NCI-H460 (cell line): ENCODE data around the gene LENEP. TPM values are rescaled to one million over a fixed set of nuclear protein-coding genes. Genes with fewer than 3 reads are reported as not detected.
A peak's percentile ranks its signal among the peaks of the same experiment; 100 is the strongest.
"Not testable (repeated sequence)": the region's sequence is repeated elsewhere in the genome, so short reads cannot be mapped to it uniquely, and the experiment has no call there.

Experiments used
- DNase-seq: peaks from one replicate; pipeline ENCODE4 v3.0.0-alpha.2; 2016; ENCODE audit warnings: low read depth; ENCODE audit errors: extremely low read depth
- total RNA-seq: library from RNA; depleted of rRNA; stranded (reverse); fragments of >200 nt; shearing (Covaris generic); gene quantifications from 2 replicates; pipeline ENCODE4 v1.2.3, GENCODE V29; 2014

LENEP gene
- total RNA-seq, 1 experiment from 2014 or later, result 0.84 TPM

DNA sequence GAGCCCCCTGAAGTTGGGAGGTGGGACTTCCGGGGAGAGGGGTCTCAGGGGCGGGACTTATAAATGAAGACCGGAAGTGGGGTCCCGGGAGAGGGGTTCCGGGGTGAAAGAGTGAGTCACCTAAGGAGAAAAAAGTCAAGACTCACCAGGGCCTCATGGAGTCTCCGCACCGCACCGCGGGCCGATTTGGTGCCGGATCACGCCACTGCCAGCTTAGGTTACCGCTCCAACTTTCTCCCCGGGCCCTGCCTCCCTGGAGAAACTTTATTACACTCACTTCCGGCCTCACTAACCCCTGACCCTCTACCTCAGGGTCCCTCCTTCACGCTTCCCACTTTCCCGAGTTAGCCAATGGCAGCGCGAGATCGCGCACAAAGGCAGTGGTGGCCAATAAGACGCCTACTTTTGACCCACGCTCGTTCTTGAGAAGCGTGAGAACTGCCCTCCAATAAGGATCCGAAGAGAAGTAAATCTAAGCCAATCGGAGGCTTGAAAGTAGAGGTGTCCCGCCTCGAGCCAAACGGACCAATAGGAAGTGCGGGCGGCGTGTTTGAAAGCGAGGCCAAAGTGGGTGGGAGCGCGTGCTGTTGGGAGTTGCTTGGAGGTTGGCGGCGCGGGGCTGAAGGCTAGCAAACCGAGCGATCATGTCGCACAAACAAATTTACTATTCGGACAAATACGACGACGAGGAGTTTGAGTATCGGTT, 19.1 kb upstream of the LENEP start, which contains the start of gene CKS1B:
Gene CKS1B, plus strand, starts transcription at position 580 of the 706 bp plus-strand sequence. Its CDS starts 65 bp downstream, at position 645.
- DNase-seq, result peak; percentile 100

DNA sequence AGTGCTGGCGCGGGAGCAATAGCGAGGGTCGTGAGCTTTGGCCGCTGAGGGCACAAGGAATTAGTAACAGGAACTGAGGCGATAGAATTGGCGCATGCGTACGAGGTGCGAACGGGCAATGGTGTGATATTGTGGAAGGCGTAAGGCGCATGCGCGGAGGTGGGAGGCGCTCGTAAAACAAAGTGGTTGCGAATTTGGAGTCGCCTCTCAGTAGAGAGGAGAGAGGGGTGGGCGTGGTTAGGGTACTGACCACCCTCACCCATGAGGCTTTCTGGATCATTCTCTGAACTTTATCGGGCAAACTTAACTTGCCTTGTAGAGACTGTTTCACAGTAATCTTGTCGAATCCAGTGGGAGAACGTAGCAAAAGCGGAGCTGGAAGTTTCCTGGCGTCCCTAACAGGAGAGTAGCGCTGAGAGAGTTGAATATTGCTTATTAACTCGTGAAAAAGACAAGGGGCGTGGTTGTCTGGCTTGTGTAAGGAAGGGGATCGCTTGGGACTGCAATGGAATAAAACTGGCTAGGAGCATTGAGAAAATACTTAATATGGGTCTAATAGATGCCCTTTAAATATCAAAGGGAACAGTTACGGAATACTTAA, 18.5 kb upstream of the LENEP start:
- DNase-seq, result peak; percentile 99

DNA sequence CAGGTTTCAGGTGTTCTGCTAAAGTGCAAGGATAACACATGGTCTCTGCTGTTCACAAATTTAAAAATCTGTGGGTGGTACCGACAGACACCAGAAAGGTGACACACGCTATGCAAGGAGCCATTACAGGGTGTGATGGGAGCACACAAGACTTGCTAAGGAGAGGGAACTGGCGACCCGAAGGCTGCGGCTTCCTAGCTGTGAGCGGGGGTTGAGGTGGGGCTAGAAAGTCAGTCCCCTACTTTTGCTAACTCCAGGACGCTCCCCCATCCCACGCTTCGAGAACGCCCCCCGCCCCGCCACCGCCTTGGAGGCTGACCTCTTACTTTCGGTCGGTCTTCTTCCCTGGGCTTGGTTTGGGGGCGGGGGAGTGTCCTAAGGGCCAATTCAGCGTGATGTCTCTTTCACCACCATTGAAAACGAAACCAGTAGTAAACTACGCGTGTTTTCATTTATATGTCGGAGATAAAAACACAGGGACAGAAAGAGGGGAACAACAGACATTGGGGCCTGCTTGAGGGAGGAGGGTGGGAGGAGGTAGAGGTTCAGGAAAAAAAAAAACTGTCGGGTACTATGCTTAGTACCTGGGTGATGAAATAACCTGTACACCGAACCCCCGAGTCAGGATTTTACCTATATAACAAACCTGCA, 17.9 kb upstream of the LENEP start:
- DNase-seq, result peak; percentile 35

DNA sequence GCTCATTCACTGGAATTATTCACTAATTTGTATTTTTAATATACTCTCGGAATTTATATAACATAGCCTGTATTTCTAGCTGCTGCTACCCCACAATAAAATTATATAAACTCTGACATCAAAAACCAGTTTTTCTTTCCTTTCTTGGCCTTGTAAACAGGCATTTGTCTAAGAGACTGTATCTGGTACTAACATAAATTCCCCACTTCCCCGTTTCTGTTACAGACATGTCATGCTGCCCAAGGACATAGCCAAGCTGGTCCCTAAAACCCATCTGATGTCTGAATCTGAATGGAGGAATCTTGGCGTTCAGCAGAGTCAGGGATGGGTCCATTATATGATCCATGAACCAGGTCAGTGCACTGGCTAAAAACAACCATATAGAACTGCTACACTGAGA, 15.6 kb upstream of the LENEP start:
- DNase-seq, result not testable (repeated sequence)

DNA sequence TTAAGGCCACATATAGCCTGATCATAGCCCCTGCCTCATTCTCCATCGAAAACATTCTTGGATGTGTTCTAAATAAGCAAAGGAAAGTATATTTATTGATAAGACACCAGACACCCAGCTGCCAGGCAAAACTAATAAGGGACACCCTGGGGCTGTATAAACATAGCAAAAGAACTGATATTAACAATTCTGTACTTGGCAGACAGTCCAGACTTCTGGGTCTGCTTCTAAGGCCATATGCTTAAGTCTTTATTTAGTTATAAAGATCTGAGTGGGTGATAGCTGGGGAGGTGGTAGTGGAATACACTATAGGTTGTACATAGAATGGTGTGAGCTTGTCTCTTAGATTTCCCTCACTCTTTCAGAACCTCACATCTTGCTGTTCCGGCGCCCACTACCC, 15.0 kb upstream of the LENEP start:
- DNase-seq, result no peak

DNA sequence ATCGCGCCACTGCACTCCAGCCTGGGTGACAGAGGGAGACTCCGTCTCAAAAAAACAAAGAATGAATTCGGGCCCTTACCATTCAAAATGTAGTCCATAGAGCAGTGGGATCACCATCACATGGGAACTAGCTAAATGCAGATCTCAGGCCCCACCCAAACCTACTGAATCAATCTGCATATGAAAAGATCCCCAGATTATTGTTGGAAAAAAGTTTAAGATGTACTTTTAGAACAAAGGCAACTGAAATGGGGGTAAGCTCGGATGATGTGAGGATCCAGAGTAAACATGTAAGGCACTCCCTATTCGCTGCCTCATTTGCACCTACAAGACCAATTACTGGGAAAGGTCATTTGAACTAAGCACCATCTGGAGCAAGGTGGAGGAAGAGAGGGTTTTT, 11.0 kb upstream of the LENEP start:
- DNase-seq, result no peak

DNA sequence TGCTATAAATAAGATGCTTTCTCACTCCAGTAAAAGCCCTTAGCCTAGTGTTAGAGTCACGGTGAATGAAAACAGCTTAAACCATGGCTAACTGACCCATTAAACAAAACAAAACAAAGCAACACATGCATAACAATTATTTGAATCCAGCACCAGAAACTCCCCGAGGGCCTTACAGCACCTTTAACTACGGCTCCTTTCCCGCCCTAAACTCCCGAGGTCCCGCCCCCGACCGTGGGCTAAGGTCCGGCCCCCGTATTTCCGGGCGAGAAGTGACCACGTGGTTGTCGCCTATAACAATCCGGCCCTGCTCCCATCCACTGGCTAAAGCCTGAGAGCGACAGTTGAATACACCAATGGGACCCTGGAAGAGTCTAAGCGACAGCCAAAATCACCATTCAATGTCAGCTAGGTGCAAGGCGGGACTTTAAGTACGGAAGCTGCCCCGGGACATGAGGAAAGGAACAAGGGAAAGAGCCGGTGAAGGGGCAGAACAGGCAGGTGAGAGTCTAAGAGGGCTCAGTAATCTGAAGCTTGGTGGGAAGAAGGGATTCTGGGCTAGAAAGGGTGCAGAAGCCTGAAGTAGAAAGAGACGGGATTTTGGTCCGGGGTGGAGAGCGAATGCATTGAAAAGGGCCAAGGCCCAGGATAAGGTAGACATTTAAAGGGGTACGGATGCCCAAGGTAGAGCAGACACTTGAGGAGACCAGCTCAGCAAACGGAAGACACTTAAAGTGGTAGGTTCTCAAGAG, 10.3 kb upstream of the LENEP start, which contains the start of gene FLAD1:
Gene FLAD1, plus strand, starts transcription at position 448 of the 752 bp plus-strand sequence. CDS start 351 bp downstream, outside the sequence.
- peak; percentile 100 for DNase-seq

DNA sequence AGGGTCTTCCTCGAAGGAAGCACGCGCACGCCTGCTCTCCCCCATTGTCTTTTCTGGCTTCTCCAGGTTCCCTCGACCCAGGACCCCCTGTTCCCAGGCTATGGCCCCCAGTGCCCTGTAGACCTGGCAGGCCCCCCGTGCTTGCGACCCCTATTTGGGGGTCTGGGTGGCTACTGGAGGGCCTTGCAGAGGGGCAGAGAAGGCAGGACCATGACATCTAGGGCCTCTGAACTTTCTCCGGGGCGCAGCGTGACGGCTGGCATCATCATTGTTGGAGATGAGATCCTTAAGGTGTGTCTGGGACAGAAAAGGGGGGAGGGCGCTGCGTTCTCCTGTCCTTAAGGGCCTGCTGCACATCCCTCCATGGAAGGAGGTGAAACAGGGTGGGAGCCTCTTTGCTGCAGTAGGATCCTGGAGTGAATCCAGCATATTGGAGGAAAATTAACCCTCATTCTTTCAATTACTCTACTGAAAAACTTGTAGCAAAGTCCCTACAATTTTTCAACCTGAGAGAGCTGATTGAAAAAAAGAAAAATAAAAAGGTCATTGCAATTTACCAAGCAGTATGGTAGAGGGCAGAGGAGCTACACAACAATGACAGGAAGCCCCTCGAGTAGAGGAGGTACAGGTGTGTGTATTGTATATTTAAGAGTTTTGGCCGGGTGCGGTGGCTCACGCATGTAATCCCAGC, 9.5 kb upstream of the LENEP start:
- no peak for DNase-seq

DNA sequence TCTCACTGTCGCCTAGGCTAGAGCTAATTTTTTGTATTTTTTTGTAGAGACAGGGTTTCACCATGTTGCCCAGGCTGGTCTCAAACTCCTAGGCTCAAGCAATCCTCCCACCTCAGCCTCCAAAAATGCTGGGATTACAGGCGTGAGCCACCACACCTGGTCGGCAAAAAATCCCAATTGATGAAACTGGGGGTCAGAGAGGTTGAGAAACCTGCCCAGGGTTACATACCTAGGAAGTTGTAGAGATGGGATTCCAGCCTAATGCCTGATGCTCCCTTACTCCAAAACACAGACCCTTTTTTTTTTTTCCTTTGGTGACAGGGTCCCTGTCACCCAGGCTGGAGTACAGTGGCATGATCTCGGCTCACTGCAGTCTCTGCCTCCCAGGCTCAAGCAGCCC, 6.7 kb upstream of the LENEP start:
- not testable (repeated sequence) for DNase-seq

DNA sequence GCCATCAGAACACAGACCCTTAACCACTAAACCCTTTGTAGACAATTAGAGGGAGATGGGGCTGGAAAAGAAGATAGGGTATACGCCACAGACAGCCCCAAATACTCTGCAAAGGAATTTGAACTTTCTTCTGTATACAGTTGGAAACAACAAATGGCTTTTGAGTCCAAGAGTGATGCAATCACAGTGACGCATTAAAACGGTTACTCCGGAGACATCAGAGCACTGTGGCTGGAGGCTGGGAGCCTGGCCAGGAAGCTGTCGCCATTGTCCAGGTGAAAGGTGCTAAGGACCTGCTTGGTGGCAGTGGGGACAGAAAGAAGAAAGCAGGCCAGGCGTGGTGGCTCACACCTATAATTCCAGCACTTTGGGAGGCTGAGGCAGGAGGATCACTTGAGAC, 6.1 kb upstream of the LENEP start:
- DNase-seq, result no peak

DNA sequence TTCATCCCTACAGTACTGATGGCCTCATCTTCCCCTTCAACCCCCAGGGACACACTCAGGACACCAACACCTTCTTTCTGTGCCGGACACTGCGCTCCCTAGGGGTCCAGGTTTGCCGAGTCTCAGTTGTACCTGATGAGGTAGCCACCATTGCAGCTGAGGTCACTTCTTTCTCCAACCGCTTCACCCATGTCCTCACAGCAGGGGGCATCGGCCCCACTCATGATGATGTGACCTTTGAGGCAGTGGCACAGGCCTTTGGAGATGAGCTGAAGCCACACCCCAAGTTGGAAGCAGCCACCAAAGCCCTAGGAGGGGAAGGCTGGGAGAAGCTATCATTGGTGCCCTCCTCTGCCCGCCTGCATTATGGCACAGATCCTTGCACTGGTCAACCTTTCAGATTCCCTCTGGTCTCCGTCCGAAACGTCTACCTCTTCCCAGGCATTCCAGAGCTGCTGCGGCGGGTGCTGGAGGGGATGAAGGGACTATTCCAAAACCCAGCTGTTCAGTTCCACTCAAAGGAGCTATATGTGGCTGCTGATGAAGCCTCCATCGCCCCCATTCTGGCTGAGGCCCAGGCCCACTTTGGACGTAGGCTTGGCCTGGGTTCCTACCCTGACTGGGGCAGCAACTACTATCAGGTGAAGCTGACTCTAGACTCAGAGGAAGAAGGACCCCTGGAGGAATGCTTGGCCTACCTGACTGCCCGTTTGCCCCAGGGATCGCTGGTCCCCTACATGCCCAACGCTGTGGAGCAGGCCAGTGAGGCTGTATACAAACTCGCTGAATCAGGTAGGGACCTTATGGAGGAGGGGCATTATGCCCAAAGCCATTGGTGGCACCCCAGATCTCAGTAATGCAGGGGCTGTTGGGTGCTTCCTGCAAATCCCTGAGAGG, 5.1 kb upstream of the LENEP start:
- no peak for DNase-seq

DNA sequence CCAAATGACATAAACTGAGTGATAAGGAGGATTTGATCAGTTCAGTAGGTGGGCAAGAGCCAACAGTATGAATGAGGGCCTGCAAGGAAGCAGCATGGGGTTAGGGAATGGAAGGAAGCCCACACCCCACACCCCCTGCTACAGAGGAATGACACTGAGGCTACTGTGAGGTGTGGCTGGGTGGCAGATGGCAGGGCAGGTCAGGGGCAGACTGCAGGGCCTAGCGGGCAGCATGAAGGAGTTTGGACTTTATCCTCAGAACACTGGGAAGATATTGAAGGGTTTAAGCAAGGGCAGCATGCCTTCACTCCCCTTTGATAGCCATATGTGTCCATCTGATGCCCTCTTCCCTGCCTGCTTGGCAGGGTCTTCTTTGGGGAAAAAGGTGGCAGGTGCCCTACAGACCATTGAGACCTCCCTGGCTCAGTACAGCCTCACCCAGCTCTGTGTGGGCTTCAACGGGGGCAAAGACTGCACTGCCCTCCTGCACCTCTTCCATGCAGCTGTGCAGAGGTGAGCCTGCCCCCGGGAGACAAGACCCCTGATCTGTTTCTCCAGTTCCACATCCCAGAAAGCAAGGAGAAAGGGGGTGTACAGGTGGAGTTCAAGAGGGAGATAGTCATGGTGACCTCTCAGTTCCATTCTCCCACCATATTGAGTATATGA, 4.1 kb upstream of the LENEP start:
- no peak for DNase-seq

DNA sequence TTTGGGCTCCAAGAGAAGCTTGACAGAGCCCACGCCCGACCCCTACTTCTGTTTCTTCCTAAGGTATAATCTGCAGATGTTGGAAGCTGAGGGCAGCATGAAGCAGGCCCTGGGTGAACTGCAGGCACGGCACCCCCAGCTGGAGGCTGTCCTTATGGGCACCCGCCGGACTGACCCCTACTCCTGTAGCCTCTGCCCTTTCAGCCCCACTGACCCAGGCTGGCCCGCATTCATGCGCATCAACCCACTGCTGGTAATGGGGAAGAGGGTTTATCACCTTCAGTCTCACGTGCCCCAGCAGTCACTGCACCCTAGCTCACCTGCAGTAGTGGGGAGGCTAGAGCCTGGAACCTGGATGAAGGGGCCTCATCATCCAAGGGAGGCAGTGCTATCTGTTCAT, 3.1 kb upstream of the LENEP start:
- no peak for DNase-seq

DNA sequence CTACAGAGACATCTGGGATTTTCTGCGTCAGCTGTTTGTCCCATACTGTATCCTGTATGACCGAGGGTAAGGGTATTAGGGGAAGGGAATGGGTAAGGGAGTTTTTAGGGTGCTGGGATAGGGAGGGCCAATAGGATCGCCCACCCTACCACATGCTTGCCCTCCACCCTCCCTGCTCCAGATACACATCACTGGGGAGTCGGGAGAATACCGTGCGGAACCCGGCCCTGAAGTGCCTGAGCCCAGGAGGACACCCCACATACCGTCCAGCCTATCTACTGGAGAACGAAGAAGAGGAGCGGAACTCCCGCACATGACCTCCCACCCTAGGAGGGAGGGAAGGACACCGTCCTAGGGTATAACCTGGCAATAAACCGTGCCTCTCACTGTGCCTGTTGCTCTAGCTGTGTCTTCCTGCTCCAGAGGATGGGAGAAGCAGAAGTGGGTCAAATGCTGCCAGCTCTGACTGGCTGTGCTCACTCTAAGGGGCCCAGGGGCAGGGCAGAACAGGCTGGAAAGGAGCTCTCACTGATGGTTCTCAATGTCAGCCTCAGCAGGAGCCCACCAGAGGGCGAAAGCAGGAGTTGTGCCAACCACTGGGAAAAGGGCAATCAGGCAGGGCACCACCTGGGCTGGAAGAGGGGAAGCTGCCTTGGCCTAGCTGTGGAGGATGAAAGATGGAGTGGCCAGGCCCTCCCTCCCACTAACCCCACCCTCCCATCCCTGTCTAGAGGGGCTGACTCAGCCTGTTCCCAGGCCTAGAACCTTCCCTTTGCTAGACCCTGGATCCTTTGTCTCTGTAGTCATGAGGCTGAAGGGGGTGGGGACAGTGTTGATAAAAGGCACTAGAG, 440 bp upstream of the LENEP start:
- no peak for DNase-seq

DNA sequence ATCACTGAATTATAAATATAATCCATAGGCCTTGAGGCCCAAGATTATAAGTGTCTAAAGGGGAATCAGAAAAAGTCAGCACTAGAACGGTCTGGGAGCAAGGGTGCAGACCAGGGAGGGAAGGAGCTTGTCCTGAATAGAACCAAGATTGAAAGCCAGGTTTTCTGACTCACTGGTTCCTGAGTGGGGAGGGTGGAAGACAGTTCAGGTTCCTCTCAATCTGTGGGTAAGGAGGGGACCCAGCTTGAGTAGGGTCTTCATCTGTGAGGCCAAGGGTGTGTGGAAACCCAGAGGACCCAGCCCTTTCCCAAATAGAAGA, 842 bp downstream of the LENEP start:
- no peak for DNase-seq

DNA sequence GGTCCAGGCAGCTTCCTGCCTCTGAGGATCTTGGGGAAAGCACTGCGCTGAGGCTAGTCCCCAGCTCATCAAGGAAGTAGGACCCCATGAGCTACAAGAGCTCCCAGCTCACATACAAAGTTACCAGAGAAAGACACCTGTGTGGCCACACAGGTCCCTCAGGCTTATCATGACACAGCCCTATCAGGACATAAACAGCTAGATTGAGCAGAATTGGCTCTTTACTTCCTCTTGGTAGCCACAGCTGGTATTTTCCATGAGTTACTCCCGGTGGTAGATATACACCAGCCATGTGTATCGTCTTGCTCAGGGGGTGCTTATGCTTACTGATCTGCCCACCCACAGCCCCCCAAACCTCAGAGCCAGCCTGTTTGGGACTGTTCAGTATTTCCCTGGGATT, 1.2 kb downstream of the LENEP start:
- DNase-seq, result no peak

DNA sequence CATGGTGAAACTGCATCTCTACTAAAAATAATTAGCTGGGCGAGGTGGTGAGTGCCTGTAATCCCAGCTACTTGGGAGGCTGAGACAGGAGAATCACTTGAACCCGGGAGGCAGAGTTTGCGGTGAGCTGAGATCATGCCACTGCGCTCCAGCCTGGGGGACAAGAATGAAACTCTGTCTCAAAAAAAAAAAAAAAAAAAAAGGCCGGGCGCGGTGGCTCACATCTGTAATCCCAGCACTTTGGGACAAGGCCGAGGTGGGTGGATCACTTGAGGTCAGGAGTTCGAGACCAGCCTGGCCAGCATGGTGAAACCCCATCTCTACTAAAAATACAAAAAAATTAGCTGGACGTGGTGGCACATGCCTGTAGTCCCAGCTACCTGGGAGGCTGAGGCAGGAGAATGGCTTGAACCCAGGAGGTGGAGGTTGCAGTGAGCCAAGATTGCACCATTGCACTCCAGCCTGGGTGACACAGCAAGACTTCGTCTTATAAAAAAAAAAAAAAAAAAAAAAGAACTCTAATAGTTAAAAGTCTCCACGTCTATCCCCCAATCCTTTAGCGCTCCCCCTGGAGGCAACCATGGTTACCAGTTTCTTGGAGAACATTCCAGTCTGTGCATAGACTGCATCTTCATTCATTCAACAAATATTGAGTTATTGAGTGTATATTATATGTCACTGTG, 2.1 kb downstream of the LENEP start:
- peak; percentile 78 for DNase-seq
